ENCODE data around the gene TRIOBP.

TRIOBP gene

DNA sequence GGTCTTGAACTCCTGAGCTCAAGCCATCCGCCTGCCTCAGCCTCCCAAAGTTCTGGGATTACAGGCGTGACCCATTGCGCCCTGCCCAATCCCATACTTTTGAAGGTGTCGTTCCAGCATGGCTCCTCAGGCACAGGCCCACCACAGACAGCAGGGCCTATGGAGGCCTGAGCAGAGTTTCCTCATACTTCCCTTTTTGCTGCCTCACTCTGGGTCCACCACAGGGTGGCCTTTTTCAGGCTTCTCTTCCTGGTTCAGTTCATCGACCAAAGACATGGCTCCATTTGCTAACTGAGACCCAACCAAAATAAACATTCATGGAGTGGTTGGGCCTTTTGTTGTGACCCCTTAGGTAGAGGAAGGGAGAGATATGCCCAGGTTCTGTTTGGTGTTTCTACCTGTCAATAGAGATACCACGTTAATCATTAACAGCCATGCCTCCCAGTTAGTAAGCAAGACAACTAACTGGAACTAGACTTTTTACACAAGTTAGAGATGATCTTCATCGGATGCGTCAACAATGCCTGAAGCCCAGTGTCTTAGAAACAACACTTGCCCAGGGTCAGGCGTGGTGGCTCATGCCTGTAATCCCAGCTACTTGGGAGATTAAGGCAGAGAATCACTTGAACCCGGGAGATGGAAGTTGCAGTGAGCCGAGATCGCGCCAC is 35.1 kb downstream of the TRIOBP start:
- no peak for DNase-seq

DNA sequence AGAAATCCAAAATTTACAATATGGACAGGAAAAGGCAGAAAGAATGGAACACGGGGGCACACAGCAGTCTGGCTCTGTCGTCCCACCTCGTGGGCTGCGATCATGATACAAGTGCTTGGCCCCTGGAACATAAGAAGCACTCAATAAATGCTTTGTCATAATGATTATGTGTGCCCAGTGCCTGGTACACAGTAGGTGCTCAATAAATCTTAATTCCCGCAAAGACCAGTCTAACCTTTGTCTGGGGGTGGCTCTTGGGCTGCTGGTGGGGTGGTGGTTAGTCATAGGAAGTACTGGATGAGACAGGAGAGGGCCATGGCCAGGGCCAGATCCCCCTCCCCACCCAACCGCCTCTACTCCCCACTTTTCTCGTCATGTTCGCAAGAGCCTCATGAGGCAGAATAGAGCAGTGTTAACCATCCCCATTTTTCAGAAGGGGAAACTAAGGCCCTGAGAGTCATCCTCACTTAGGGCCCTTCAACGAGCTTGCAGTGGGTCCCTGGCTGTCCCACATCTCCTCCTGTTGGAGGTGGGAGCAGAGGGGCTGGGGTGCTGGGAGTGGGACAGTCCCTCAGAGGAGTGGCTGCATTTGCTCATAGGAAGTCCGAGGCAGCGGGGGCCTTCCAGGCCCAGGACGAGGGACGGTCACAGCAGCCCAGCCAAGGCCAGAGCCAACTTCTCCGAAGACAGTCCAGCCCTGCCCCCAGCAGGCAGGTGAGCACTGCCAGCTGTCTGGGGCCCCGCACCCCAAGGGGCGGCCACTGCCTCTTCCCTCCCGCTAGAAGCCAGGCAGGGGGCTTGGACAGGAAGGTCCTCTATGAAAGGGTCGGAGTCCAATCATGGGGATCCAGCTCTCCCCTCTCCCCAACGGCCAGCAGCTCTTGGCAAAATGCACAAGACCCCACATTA is 36.1 kb downstream of the TRIOBP start:
- no peak for DNase-seq

DNA sequence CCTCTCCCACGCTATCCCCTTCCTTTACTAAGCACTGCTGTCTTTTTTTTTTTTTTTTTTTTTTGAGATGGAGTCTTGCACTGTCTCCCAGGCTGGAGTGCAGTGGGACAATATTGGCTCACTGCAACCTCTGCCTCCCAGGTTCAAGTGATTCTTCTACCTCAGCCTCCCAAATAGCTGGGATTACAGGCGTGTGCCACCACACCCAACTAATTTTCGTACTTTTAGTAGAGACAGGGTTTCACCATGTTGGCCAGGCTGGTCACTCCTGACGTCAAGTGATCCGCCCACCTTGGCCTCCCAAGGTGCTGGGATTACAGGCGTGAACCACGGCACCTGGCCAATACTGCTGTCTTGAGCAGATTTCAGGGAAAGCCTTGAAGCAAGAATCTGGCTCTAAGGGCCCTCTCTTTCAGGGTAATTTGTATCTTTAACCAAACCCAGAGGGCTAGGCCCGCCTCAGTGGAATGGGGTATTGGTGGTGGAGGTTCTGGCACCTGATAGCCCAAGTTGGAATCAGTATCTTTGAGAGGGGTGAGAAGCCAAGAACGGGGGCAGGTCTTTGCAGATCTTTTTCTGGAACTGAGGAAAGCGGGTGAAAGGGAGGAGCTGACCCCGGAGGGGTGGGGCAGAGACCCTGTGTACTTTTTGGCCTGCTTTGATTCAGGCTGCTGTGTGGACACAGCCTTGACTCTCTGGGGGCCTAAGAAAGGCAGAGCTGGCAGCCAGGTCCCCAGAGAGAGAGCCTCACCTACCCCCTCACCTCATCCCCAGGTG is 37.0 kb downstream of the TRIOBP start:
- no peak for DNase-seq

DNA sequence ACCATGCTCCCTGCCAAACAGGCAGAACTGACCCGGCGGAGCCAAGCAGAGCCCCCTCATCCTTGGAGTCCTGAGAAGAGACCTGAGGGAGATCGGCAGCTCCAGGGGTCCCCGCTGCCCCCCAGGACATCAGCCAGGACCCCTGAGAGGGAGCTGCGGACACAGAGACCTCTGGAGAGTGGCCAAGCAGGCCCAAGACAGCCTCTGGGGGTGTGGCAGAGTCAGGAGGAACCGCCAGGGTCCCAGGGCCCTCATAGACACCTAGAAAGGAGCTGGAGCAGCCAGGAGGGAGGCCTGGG is 37.5 kb downstream of the TRIOBP start:
- DNase-seq: no peak

DNA sequence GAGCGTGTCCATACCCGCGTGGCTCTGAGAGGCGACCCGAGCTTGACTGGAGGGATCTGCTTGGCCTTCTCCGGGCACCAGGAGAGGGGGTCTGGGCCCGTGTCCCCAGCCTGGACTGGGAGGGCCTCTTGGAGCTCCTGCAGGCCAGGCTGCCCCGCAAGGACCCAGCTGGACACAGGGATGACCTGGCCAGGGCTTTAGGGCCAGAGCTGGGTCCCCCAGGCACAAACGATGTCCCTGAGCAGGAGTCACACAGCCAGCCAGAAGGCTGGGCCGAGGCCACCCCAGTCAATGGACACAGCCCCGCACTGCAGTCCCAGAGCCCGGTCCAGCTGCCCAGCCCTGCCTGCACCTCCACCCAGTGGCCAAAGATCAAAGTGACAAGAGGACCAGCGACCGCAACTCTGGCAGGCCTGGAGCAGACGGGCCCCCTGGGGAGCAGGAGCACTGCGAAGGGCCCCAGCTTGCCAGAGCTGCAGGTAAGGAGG is 38.2 kb downstream of the TRIOBP start:
- peak; percentile 51 for DNase-seq

DNA sequence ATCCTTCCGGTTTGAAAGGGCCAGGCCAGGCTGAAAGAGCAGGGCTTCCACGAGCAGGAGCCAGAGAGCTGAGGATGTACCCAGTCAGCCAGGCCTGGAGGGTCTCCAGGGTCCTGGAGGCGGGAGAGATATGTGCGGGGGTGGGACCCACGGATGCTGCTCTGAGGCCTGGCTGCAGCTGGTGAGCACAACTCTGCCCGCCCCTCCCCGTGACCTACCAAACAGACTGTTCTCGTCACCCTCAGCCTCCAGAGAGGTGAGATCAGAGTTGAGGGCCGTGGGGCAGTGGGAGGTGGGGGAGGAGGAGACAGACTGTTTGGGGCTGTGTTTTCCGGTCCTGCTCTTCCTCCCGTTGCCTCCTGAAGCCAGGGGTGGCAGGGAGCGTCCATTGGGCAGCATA is 42.2 kb downstream of the TRIOBP start:
- DNase-seq: peak; percentile 37

DNA sequence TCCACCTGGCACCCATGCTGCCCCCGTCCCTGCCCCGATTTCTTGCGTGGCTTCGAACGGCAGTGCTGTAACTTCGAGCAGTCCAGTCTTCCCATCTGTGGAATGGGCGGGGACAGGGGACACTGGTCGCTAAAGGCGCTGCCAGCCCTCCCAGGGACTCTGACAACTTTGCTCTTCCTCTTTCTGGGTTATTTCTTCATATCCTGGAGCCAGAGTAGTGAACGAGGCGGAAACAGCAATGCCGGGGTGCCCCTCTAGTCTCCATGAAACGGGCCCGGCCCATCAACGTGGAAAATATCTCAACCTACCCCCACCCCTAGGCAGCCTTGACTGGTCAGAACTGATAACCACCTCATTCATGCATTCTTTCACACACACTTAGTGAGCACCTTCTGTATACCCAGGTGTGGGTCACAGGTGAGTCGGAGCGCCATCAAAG is 42.8 kb downstream of the TRIOBP start:
- DNase-seq: peak; percentile 3

DNA sequence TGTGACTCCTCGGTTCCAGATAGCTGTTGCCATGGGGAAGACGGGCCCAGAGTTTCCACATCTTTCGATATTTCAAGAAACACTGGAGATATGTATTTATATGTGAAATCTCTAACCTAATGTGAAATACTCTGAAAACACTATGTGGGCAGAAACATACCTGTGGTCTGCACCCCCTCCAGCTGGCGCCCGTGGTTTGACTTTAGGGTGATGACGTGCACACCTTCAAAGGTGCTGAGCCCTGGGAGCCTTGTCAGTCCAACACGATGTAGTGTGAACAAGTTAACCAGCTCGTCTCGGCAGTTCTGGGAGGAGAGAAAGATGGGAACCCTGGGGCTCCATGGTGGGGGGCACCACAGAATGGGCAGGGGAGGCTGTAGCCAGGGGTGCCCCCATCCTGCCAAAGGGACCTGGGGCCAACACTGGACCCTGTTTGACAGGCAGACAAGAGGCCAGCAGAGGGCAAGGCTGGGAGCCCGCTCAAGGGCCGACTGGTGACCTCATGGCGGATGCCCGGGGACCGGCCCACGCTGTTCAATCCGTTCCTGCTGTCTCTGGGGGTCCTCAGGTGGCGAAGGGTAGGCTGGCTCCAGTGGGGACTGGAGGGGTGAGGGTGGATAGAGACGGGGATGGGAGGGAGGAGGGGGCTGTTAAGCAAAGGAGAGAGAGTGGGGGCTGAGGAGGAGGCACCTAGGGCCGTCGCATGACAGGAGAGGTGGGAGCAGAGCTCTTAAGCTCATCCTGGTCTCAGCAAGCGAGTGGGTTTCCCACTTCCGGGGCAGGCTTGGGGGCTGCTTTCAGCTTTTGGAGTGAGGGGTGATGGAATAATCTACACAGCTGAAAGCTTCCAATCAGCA is 43.8 kb downstream of the TRIOBP start:
- no peak for DNase-seq

DNA sequence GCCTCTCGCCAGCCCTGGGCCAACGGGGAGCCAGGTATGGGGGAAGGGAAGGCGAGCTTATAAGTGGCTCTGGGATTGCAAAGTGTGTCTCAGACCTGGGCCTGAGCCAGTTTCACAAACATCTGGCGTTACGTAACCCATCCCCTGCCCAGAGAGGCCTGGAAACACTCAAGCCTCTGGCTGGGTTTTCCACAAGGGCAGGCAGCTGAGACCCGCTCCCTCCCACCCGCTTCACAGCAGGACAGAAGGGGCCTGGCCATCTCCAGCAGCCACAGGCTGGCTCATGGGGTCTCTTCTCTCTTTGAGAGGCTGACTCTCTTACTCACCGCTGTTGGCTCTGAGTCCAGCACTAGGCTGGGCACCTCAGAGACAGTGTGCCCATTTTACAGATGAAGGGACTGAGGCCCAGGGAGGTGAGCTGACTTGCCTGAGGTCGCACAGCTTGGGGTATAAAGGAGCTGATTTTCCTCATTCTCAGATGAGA is 44.5 kb downstream of the TRIOBP start:
- DNase-seq: peak; percentile 35

DNA sequence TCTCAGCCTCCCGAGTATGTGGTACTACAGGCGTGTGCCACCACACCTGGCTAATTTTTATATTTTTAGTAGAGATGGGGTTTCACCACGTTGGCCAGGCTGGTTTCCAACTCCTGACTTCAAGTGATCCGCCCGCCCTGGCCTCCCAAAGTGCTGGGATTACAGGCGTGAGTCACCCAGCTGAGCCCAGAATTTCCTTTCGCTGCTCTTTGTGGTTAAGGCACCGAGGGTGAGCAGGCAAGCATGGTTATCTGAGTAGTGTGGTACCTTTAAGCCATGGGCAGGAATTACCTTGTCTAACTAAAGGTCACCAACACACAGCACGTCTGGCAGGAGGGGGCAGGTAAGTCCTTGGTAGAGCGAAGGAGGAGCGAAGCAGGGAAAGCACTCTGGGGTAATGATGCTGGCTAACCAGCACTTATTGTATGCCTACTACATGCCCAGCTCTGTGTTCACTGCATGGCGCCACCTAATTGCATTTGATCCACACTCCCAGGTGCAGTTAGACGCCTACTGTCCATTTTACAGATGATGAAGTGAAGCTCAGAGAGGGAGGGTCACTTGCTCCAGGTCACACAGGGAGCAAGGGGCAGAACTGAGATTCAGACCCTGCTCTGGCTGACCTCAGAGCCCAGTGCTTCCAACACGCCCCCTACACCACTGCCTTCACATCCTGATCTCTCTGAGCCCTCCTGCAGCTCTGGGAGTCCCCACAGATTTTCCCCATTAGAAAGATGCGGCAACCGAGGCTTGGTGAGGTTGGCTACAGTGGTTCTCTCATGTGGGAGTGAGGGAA is 45.7 kb downstream of the TRIOBP start:
- no peak for DNase-seq

DNA sequence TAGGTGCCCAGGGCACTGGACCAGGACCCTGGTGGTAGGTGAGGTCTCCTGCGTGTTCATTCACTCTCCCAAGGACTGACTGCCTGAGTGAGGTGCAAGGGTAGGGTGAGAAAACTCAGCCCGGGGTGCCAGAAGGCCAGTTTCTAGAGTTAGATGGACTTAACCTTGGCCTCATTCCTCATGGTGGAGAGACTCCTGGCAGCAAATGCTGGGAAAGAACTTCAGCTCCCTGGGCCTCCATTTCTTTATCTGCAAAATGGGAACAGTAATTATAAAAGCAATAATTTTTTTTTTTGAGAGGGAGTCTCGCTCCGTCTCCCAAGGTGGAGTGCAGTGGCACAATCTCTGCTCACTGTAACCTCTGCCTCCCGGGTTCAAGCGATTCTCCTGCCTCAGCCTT is 47.7 kb downstream of the TRIOBP start:
- no peak for DNase-seq

DNA sequence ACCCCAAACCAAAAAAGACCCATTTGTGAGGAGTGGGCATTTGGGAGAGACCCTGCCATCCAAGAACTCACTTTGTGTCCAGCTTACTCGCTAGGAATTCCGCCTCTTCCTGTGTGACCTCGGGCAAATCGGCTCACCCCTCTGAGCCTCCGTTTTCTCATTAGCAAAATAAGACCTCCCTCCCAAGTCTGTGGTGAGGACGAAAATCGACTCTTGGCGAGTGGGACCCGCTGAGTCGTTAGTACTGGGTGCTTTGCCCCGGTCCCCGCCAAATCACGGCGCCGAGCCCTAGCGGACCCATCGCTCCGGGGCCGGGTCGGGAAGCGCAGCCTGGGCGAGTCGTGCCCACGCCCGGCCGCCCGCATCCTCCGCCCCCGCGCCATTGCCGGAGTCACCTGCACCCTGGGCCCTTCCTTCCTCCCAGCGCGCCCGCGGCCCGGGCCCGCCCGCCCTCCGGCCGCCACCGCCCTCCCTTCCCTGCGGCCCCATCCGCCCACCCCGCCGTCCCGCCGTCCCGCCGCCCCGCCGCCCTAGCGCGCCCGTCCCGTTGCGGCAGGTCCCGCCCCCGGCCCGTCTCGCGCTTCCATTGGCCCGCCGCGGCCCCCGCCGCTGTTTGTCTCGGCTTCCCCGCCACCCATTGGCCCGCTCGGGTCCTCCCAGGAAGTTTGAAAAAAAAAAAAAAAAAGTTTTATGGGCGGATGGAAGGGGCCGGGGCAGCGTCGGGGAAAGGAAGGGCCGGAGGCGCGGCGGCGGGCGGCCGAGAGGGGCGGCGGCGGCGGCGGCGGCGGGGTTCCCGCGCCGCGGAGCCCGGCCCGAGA is 48.9 kb downstream of the TRIOBP start:
- peak; percentile 74 for DNase-seq

DNA sequence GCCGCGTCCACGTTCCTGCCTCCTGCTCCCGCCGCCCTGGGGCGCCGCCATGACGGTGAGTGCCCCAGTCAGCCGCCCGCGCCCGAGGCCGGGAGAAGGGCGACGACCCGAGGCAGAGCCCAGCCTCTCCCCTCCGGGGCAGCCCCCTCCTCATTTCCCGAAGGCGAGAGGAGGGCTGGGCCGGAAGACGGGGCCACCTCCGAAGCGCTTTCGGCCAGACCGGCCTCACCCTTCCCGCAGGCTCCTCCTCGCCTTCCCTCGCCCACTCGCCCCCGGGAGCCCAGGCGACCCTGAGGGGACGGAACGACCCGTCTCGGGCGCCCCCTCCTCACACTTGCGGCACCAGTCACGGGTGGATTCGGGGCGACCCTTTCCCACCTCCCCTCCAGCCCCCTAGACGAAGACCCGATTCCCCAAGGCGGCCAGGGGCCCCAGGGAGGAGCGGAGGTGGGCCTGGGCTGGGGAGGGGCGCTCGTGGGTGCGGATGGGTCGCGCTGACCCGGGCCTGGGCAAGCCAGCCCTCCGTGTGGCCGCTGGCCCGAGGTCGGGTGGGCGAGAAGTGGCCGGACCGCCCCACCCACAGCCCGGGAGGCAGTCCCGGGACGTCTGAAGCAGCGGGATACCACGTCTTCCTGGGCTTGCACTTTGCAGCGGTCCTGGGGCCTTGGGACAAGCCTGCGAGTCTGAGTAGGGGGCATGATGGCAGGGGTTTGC is 49.7 kb downstream of the TRIOBP start:
- peak; percentile 66 for DNase-seq

DNA sequence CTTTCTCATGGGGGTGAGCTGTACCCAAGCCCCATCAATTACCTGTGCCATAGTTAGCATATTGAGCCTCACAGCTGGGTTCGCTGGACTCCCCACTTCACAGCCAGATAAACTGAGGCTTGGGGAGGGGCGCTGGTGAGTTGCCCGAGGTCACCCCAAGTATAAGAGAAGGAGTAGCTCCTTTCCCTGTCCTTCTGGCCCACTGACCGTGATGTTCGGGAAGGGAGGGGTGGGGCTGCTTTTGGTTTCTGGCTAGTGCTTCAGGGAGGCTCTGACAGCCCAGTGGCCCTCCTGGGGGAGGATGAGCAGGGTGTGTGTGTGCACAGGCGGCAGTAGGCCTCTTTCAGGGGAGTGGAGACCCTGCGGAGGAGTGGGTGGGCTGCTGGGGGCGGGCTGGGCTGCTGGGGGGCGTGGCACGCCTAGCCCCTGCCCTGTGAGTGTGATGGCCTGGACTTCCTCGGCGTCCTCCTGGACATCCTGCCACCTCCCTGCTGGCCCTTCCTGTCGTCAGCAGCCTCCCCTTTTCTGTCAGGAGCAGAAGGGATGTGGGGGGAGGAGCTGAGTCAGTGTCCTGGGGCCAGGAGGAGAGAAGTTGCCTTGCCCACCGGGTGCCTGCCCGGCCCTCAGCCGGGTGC is 50.3 kb downstream of the TRIOBP start:
- DNase-seq: no peak

DNA sequence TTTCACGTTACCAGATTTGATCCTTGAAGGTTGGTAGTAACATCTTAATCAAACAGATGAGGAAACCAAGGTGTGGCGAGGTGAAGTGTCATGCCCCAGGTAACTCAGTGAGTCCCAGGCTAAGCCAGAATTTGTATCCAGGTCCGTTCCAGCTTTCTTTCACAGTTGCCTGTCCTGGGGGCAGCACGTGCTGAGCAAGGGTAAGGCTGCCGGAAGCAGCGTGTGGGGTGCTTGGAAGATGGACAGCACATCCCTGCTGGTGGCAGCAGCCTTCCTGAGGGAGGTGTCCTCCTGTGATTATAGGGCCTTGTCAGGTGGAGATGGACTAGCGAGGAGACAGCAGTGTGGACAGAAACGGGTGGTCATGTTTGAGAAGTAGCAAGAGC is 50.9 kb downstream of the TRIOBP start:
- no peak for DNase-seq

DNA sequence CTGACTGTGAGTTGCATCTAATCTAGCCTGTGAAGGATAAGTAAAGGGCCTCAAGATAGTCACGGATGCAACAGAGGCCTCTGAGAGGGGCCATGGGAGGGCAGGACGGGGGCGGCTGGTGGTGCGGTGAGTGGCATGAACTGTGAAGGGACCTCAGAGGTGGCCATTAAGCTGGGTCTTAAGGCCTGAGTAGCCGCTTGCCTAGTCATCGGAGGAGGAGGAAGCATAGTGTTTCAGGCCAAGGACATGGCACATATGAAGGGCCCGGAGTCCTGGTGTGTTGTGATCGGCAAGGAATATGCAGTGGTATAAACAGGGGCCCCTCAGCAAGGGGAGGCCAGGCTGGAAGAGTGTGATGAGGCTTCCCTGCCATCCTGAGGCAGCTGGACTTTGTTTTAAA is 51.8 kb downstream of the TRIOBP start:
- DNase-seq: no peak

DNA sequence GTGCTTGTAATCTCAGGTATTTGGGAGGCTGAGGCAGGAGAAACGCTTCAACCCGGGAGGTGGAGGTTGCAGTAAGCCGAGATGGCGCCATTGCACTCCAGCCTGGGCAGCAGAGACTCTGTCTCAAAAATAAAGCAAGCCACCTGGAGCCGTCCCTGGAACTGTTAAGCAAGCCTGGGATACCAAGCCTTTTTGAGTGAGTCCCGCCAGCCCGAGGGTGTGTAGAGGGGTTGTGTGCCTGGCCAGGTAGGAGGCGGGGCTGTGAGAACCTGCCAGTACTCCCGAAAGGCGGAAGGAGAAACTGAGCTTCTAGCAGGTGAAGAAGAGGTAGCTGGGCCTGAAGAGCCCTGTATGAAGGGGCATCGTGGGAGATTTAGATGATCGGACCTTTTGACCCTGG is 52.4 kb downstream of the TRIOBP start:
- DNase-seq: no peak

DNA sequence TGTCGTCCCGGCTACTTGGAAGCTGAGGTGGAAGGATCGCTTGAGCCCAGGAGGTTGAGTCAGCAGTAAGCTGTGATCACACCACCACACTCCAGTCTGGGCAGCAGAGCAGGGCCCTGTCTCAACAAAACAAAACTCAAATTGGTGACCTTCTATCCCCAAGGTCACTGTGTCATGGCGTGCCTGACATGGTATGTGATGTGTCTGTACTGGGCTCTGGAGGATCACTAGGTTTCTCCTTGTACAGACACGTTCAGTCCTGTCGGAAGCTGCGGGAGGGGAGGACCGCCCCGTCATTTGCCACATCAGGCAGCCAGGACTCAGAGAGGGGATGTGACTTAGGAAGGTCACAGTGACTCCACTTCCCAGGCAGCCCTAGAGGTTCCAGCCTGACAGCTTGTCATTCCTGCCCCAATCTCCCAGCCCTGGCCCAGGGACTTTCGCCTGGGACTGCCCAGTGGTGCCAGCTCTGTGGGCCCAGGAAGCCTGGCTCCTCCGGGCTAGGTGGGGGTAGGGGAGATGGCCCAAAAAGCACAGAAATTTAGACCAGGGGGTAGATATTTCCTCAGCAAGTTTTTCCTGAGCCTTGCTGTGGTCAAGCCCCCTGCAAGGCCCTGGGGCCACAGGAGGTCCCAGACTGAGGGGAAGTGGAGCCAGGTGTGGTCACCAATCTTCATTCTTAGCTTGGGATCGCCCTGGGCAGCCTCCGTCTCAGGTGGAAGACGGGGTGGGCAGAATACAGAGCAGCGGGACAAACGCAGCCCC is 53.2 kb downstream of the TRIOBP start:
- no peak for DNase-seq

Measured in retina (tissue), 1 donor.